Thoracic aorta (tissue), 2 donors: Measurements from ENCODE around the gene UGT1A5. TPM values are rescaled to one million over a fixed set of nuclear protein-coding genes. Genes with fewer than 3 reads are reported as not detected.

Source experiments
- ATAC-seq: fragments of 150-250 bp; one replicate; pipeline ENCODE4 v1.8.0; 2017; ENCODE audit warnings: low read depth; ENCODE audit not compliant: insufficient number of reproducible peaks, low FRiP score
- DNase-seq: peaks from one replicate; pipeline ENCODE4 v3.0.0-alpha.2; 2020; ENCODE audit warnings: low spot score
- H3K27ac ChIP-seq, 2 donors: fragments of 200-600 bp; sonication (generic); 1 replicate in 1 of 2; 2 replicates in 1 of 2; pipeline ENCODE4 v1.5.1; 2016; ENCODE audit warnings: mild to moderate bottlenecking in 2 of 2, moderate library complexity in 2 of 2
- H3K27me3 ChIP-seq: fragments of 200-600 bp; sonication (generic); replicated peaks from 2 replicates; pipeline ENCODE4 v1.6.0; 2016; ENCODE audit warnings: mild to moderate bottlenecking; ENCODE audit not compliant: insufficient read depth
- H3K36me3 ChIP-seq: fragments of 200-600 bp; sonication (generic); one replicate; pipeline ENCODE4 v1.5.1; 2016
- H3K4me1 ChIP-seq, 2 donors: fragments of 200-600 bp; sonication (generic); 1 replicate in 1 of 2; 2 replicates in 1 of 2; pipeline versions ENCODE4 v1.5.1 to v1.6.0; 2016; ENCODE audit warnings: low read depth in 2 of 2, mild to moderate bottlenecking in 1 of 2; ENCODE audit not compliant: control insufficient read depth in 1 of 2
- H3K4me3 ChIP-seq: fragments of 200-600 bp; sonication (generic); 2 replicates; pipeline ENCODE4 v1.5.1; 2016; ENCODE audit warnings: mild to moderate bottlenecking
- H3K9me3 ChIP-seq: fragments of 200-600 bp; sonication (generic); 2 replicates; pipeline ENCODE4 v1.5.1; 2016
- CTCF ChIP-seq: fragments of 200-600 bp; sonication (generic); IDR thresholded peaks from one replicate; pipeline ENCODE4 v1.5.1; 2019; ENCODE audit warnings: antibody characterized with exemption
- total RNA-seq, 2 donors: library from RNA; depleted of rRNA; stranded (reverse); fragments of >200 nt; gene quantifications; one replicate each; pipeline versions ENCODE4 v1.1.0 to v1.2.3, GENCODE V29; 2016

The UGT1A5 gene
- total RNA-seq, 2 donors from 2014 or later = not detected

GRCh38 chr2:233758849-233759248 lies 46.1 kb downstream of the UGT1A5 start:
- H3K4me3 ChIP-seq = no peak overlapping the region
- TF ChIP-seq CTCF = no peak
- no peak for DNase-seq
- no peak for ATAC-seq
- H3K36me3 ChIP-seq = no peaks in the 10 kb centered on the region
- H3K4me1 ChIP-seq = no peaks in the 10 kb centered on the region
- no peak overlapping the region for H3K27ac ChIP-seq
- no peaks in the 10 kb centered on the region for H3K27me3 ChIP-seq
- no peaks in the 10 kb centered on the region for H3K9me3 ChIP-seq

- H3K27ac ChIP-seq = no peak within 1 kb of the TSS
- DNase-seq (no peak), ATAC-seq (no peak)
- no peaks in the 10 kb centered on the region for H3K9me3 ChIP-seq
- no peaks in the 10 kb centered on the region for H3K4me1 ChIP-seq
- no peaks in the 10 kb centered on the region for H3K36me3 ChIP-seq
- H3K4me3 ChIP-seq = no peak within 1 kb of the TSS
- H3K27me3 ChIP-seq = no peaks in the 10 kb centered on the region
- TF ChIP-seq CTCF = no peak
These were observed 47.3 kb downstream of the UGT1A5 start, which contains the start of gene UGT1A1 for GRCh38 chr2:233760043-233760442. TSS of gene UGT1A1 (plus strand) at chr2:233760270. CDS start at chr2:233760288, 18 bp downstream.

GRCh38 chr2:233761040-233761769 lies 48.5 kb downstream of the UGT1A5 start:
- Histone ChIP-seq H3K27ac (no peak overlapping the region), H3K9me3 (no peaks in the 10 kb centered on the region), H3K4me3 (no peak overlapping the region), H3K27me3 (no peaks in the 10 kb centered on the region), H3K4me1 (no peaks in the 10 kb centered on the region), H3K36me3 (no peaks in the 10 kb centered on the region)
- no peak for ATAC-seq
- TF ChIP-seq CTCF = no peak
- DNase-seq = no peak

GRCh38 chr2:233764264-233764663 lies 51.6 kb downstream of the UGT1A5 start:
- ATAC-seq (no peak), DNase-seq (no peak)
- no peak overlapping the region for H3K4me3 ChIP-seq
- H3K9me3 ChIP-seq = no peaks in the 10 kb centered on the region
- no peaks in the 10 kb centered on the region for H3K36me3 ChIP-seq
- H3K4me1 ChIP-seq = no peaks in the 10 kb centered on the region
- H3K27me3 ChIP-seq = no peaks in the 10 kb centered on the region
- TF ChIP-seq CTCF = no peak
- no peak overlapping the region for H3K27ac ChIP-seq

GRCh38 chr2:233764761-233765160 lies 52.1 kb downstream of the UGT1A5 start:
- TF ChIP-seq CTCF = no peak

More at GRCh38 chr2:233764761-233765160, 52.1 kb downstream of the UGT1A5 start:
- ATAC-seq (no peak), DNase-seq (no peak)
- Histone ChIP-seq H3K9me3 (no peaks in the 10 kb centered on the region), H3K27me3 (no peaks in the 10 kb centered on the region), H3K4me1 (no peaks in the 10 kb centered on the region), H3K4me3 (no peak overlapping the region), H3K27ac (no peak overlapping the region), H3K36me3 (no peaks in the 10 kb centered on the region)
